ENCODE measurements around the gene SMTNL2.

GRCh38 chr17:4620531-4621101 lies 36.3 kb downstream of the SMTNL2 start:
- TF ChIP-seq CTCF (IDR thresholded peaks at IDR 0.05) (no peak), NRF1 (IDR thresholded peaks at IDR 0.05; ENCODE audit: low read depth, low read length) (no peak), RAD21 (IDR thresholded peaks at IDR 0.05; ENCODE audit: low read length) (no peak), POLR2AphosphoS5 (IDR thresholded peaks at IDR 0.05; ENCODE audit: low read depth, low read length) (no peak), EP300 (IDR thresholded peaks at IDR 0.05; ENCODE audit: borderline replicate concordance in 1 of 2, low read depth in 1 of 2, low read length in 1 of 2) (no peak), SMC3 (IDR thresholded peaks at IDR 0.05; ENCODE audit: low read depth, low read length) (no peak), EZH2phosphoT487 (IDR thresholded peaks at IDR 0.05; ENCODE audit: borderline replicate concordance, low read depth) (no peak), USF2 (IDR thresholded peaks at IDR 0.05; ENCODE audit: borderline replicate concordance, low read depth, low read length) (no peak), REST (IDR thresholded peaks at IDR 0.05; ENCODE audit: low read depth, low read length) (no peak), MAX (IDR thresholded peaks at IDR 0.05; ENCODE audit: low read depth) (no peak), RFX5 (IDR thresholded peaks at IDR 0.05; ENCODE audit: low read length) (no peak)

All from SK-N-SH (cell line).